SK-N-SH treated with all-trans-retinoic acid at 6 μM for 48 hours (cell line): Measurements from ENCODE around the gene FGD5.

Experiments
- ATAC-seq: fragments of 200-7000 bp; cut with Tn5 transposase; 3 replicates; pipeline ENCODE4 v1.9.1; 2020; ENCODE audit warnings: mild to moderate bottlenecking, moderate library complexity
- ARNTL ChIP-seq: fragments of 450-650 bp; formaldehyde crosslinking; IDR thresholded peaks from 2 replicates; pipeline ENCODE4 v1.5.0; 2020; ENCODE audit warnings: low read depth, mild to moderate bottlenecking, moderate library complexity, borderline replicate concordance
- BACH2 ChIP-seq: fragments of 250-450 bp; sonication (Bioruptor Pico); IDR thresholded peaks from 2 replicates; pipeline ENCODE4 v1.9.0; 2021; ENCODE audit warnings: mild to moderate bottlenecking, borderline replicate concordance
- CSDC2 ChIP-seq: fragments of 250-450 bp; sonication (Bioruptor Pico); IDR thresholded peaks from 2 replicates; pipeline ENCODE4 v1.5.0; 2020; ENCODE audit warnings: mild to moderate bottlenecking, moderate library complexity
- CSRNP3 ChIP-seq: fragments of 250-450 bp; sonication (Bioruptor Pico); IDR thresholded peaks from 2 replicates; pipeline ENCODE4 v1.5.1; 2021; ENCODE audit warnings: mild to moderate bottlenecking, moderate library complexity
- ESRRG ChIP-seq: fragments of 250-450 bp; sonication (Bioruptor Pico); IDR thresholded peaks from 2 replicates; pipeline ENCODE4 v1.6.1; 2021; ENCODE audit warnings: mild to moderate bottlenecking
- GLIS3 ChIP-seq: fragments of 250-450 bp; sonication (Bioruptor Pico); IDR thresholded peaks from 2 replicates; pipeline ENCODE4 v1.5.0; 2020; ENCODE audit warnings: mild to moderate bottlenecking, moderate library complexity
- ISL1 ChIP-seq: fragments of 250-450 bp; sonication (Bioruptor Pico); IDR thresholded peaks from 2 replicates; pipeline ENCODE4 v2.1.2; 2022; ENCODE audit warnings: mild to moderate bottlenecking, moderate library complexity
- OSR1 ChIP-seq: fragments of 250-450 bp; sonication (Bioruptor Pico); IDR thresholded peaks from 2 replicates; pipeline ENCODE4 v1.8.0; 2022; ENCODE audit warnings: moderate library complexity, mild to moderate bottlenecking, inconsistent platforms
- PATZ1 ChIP-seq: fragments of 250-450 bp; sonication (Bioruptor Pico); IDR thresholded peaks from 2 replicates; pipeline ENCODE4 v1.8.0; 2020; ENCODE audit warnings: mild to moderate bottlenecking, moderate library complexity, borderline replicate concordance
- POU6F1 ChIP-seq: fragments of 250-450 bp; sonication (Bioruptor Pico); IDR thresholded peaks from 2 replicates; pipeline ENCODE4 v1.8.0; 2021; ENCODE audit warnings: low read depth, mild to moderate bottlenecking, moderate library complexity, borderline replicate concordance
- PPARA ChIP-seq: fragments of 250-450 bp; sonication (Bioruptor Pico); IDR thresholded peaks from 2 replicates; pipeline ENCODE4 v1.5.0; 2020; ENCODE audit warnings: mild to moderate bottlenecking, borderline replicate concordance
- RARB ChIP-seq: fragments of 250-450 bp; sonication (Bioruptor Pico); IDR thresholded peaks from 2 replicates; pipeline ENCODE4 v1.8.0; 2021; ENCODE audit warnings: mild to moderate bottlenecking, moderate library complexity
- SNAI2 ChIP-seq: fragments of 250-450 bp; sonication (Bioruptor Pico); IDR thresholded peaks from 2 replicates; pipeline ENCODE4 v1.5.0; 2020; ENCODE audit warnings: mild to moderate bottlenecking, moderate library complexity
- TCF4 ChIP-seq: fragments of 250-450 bp; sonication (Bioruptor Pico); IDR thresholded peaks from 2 replicates; pipeline ENCODE4 v1.8.0; 2021; ENCODE audit warnings: mild to moderate bottlenecking, moderate library complexity, borderline replicate concordance
- TOX ChIP-seq: fragments of 250-450 bp; sonication (Bioruptor Pico); IDR thresholded peaks from 2 replicates; pipeline ENCODE4 v1.8.0; 2021; ENCODE audit warnings: mild to moderate bottlenecking, moderate library complexity, borderline replicate concordance
- TSHZ2 ChIP-seq: fragments of 250-450 bp; sonication (Bioruptor Pico); IDR thresholded peaks from 2 replicates; pipeline ENCODE4 v1.5.0; 2020; ENCODE audit warnings: mild to moderate bottlenecking, moderate library complexity
- ZC3H10 ChIP-seq: fragments of 250-450 bp; sonication (Bioruptor Pico); IDR thresholded peaks from 2 replicates; pipeline ENCODE4 v1.5.1; 2021; ENCODE audit warnings: mild to moderate bottlenecking, moderate library complexity
- ZFP3 ChIP-seq: fragments of 250-450 bp; sonication (Bioruptor Pico); IDR thresholded peaks from 2 replicates; pipeline ENCODE4 v1.5.0; 2020; ENCODE audit warnings: mild to moderate bottlenecking, moderate library complexity
- ZFP30 ChIP-seq: fragments of 450-650 bp; formaldehyde crosslinking; IDR thresholded peaks from 2 replicates; pipeline ENCODE4 v1.5.0; 2022; ENCODE audit warnings: mild to moderate bottlenecking, moderate library complexity
- ZNF565 ChIP-seq: fragments of 450-650 bp; formaldehyde crosslinking; conservative IDR thresholded peaks from 2 replicates; pipeline ENCODE4 v1.5.0; 2020; ENCODE audit warnings: low read depth, mild to moderate bottlenecking, moderate library complexity
- ZNF70 ChIP-seq: fragments of 450-650 bp; formaldehyde crosslinking; IDR thresholded peaks from 2 replicates; pipeline ENCODE4 v1.5.0; 2020; ENCODE audit warnings: mild to moderate bottlenecking, moderate library complexity
- ZNF8 ChIP-seq: fragments of 450-650 bp; formaldehyde crosslinking; IDR thresholded peaks from 2 replicates; pipeline ENCODE4 v1.5.0; 2020; ENCODE audit warnings: mild to moderate bottlenecking, moderate library complexity

FGD5 gene

GRCh38 chr3:14822134-14822533, 3.4 kb downstream of the FGD5 start:
- TF ChIP-seq ISL1 (CRISPR knock-in tag) (no peak), GLIS3 (CRISPR knock-in tag) (no peak), CSRNP3 (CRISPR knock-in tag) (no peak), ZNF565 (CRISPR knock-in tag) (no peak), PATZ1 (CRISPR knock-in tag) (no peak), ZNF70 (CRISPR knock-in tag) (no peak)
- TF ChIP-seq, all 23 proteins: peak for 0
- ATAC-seq = no peak

- TF ChIP-seq SNAI2 (CRISPR knock-in tag) = no peak
- no peak for TF ChIP-seq ZFP30
- no peak for TF ChIP-seq CSDC2
- no peak for TF ChIP-seq TOX (CRISPR knock-in tag)
- TF ChIP-seq POU6F1 = no peak
- TF ChIP-seq GLIS3 (CRISPR knock-in tag) = no peak
- TF ChIP-seq TSHZ2 (CRISPR knock-in tag) = no peak
- no peak for TF ChIP-seq BACH2 (CRISPR knock-in tag)
- ATAC-seq = no peak
Measured at GRCh38 chr3:14822670-14823390, 4.1 kb downstream of the FGD5 start.

GRCh38 chr3:14823393-14823792, 4.6 kb downstream of the FGD5 start:
- no peak for ATAC-seq
- TF ChIP-seq ARNTL (CRISPR knock-in tag) = no peak
- TF ChIP-seq ZNF8 (CRISPR knock-in tag) = no peak
- no peak for TF ChIP-seq ZC3H10 (CRISPR knock-in tag)
- no peak for TF ChIP-seq ESRRG (CRISPR knock-in tag)
- no peak for TF ChIP-seq SNAI2 (CRISPR knock-in tag)
- no peak for TF ChIP-seq ZFP3 (CRISPR knock-in tag)
- no peak for TF ChIP-seq TSHZ2 (CRISPR knock-in tag)
- no peak for TF ChIP-seq ZNF70 (CRISPR knock-in tag)
- no peak for TF ChIP-seq RARB (CRISPR knock-in tag)
- no peak for TF ChIP-seq OSR1 (CRISPR knock-in tag)
- no peak for TF ChIP-seq TOX (CRISPR knock-in tag)
- TF ChIP-seq TCF4 (CRISPR knock-in tag) = no peak
- no peak for TF ChIP-seq PPARA
- TF ChIP-seq ISL1 (CRISPR knock-in tag) = no peak
- TF ChIP-seq BACH2 (CRISPR knock-in tag) = no peak
- TF ChIP-seq ZNF565 (CRISPR knock-in tag) = no peak
- TF ChIP-seq PATZ1 (CRISPR knock-in tag) = no peak
